22Rv1 (cell line): Measurements from ENCODE around the gene UHRF1.
A peak's percentile ranks its signal among the peaks of the same experiment; 100 is the strongest.
"Not testable (repeated sequence)": the region's sequence is repeated elsewhere in the genome, so short reads cannot be mapped to it uniquely, and the experiment has no call there.

Source experiments
- H3K27ac ChIP-seq: fragments of 450-650 bp; 2 replicates; pipeline ENCODE4 v1.5.1; 2017
- CTCF ChIP-seq: fragments of 450-650 bp; IDR thresholded peaks from 2 replicates; pipeline ENCODE4 v1.5.1; 2017; ENCODE audit warnings: mild to moderate bottlenecking
- ZFX ChIP-seq: fragments of 450-650 bp; IDR thresholded peaks from 2 replicates; pipeline ENCODE4 v1.6.1; 2017; ENCODE audit warnings: antibody characterized with exemption, borderline replicate concordance

UHRF1 gene

GRCh38 chr19:4870025-4870700, 39.1 kb upstream of the UHRF1 start:
- H3K27ac ChIP-seq, result peak overlapping the region; percentile 20; the same call in 1 of the 2 replicates
- TF ChIP-seq CTCF, result no peak
- TF ChIP-seq ZFX, result no peak

GRCh38 chr19:4871711-4872110, 37.6 kb upstream of the UHRF1 start:
- H3K27ac ChIP-seq, result no peak overlapping the region
- no peak for TF ChIP-seq CTCF
- TF ChIP-seq ZFX, result no peak

- TF ChIP-seq CTCF (no peak), ZFX (no peak)
- no peak overlapping the region for H3K27ac ChIP-seq
Measured at GRCh38 chr19:4873930-4874329, 35.4 kb upstream of the UHRF1 start.

- no peak overlapping the region for H3K27ac ChIP-seq
- no peak for TF ChIP-seq CTCF
- no peak for TF ChIP-seq ZFX
Measured at GRCh38 chr19:4877753-4878490, 31.4 kb upstream of the UHRF1 start.

- no peak for TF ChIP-seq ZFX
- TF ChIP-seq CTCF, result no peak
- H3K27ac ChIP-seq, result no peak overlapping the region
Measured at GRCh38 chr19:4878491-4878968, 30.8 kb upstream of the UHRF1 start.

GRCh38 chr19:4879041-4879440, 30.3 kb upstream of the UHRF1 start:
- no peak for TF ChIP-seq ZFX
- TF ChIP-seq CTCF, result no peak
- H3K27ac ChIP-seq, result no peak overlapping the region

- not testable (repeated sequence) for H3K27ac ChIP-seq
Measured at GRCh38 chr19:4882874-4883273, 26.4 kb upstream of the UHRF1 start.

GRCh38 chr19:4884993-4885392, 24.3 kb upstream of the UHRF1 start:
- not testable (repeated sequence) for H3K27ac ChIP-seq

- not testable (repeated sequence) for H3K27ac ChIP-seq
Measured at GRCh38 chr19:4887803-4888202, 21.5 kb upstream of the UHRF1 start.
